ENCODE results near the gene ADSL. TPM values are rescaled to one million over a fixed set of nuclear protein-coding genes. Genes with fewer than 3 reads are reported as not detected.

ADSL gene
- total RNA-seq, 3 donors from 2014 or later (not counting 1 experiment from before 2014, with no cell fraction given), result 31.3 to 49.8 (median 41.2) TPM

- ATAC-seq (no peak), DNase-seq (no peak)
- Mint-ChIP-seq H3K9me3 (no peaks in the 10 kb centered on the region), H3K4me3 (no peak overlapping the region), H3K4me1 (peaks cover 35% of the 10 kb centered on the region in 2 donors), H3K36me3 (peaks cover 5% of the 10 kb centered on the region), H3K27me3 (ENCODE audit: low read depth in 2 of 2) (no peaks in the 10 kb centered on the region), H3K27ac (no peak overlapping the region)
- H3K36me3 ChIP-seq (ENCODE audit: control insufficient read depth, insufficient read depth, low read length), result no peaks in the 10 kb centered on the region
- no peaks in the 10 kb centered on the region for H3K9me3 ChIP-seq (ENCODE audit: control insufficient read depth, insufficient read depth, low read length)
- H3K4me1 ChIP-seq (ENCODE audit: control insufficient read depth, insufficient read depth, low read length), result peaks cover 16% of the 10 kb centered on the region
- H3K27ac ChIP-seq (ENCODE audit: low read length), result no peak overlapping the region
- no peak for TF ChIP-seq CTCF (IDR thresholded peaks at IDR 0.05)
- 10% methylated on average over 2 of the region's 3 CpGs for WGBS (ENCODE audit: insufficient coverage)
- H3K27me3 ChIP-seq (ENCODE audit: control insufficient read depth, insufficient read depth, low read length), result no peaks in the 10 kb centered on the region
- intact Hi-C loops (cut with micrococcal nuclease), result no loop called here
- H3K4me3 ChIP-seq (ENCODE audit: low read length), result no peak overlapping the region
These were observed 48.3 kb downstream of the ADSL start for GRCh38 chr22:40394607-40395006.

DNA sequence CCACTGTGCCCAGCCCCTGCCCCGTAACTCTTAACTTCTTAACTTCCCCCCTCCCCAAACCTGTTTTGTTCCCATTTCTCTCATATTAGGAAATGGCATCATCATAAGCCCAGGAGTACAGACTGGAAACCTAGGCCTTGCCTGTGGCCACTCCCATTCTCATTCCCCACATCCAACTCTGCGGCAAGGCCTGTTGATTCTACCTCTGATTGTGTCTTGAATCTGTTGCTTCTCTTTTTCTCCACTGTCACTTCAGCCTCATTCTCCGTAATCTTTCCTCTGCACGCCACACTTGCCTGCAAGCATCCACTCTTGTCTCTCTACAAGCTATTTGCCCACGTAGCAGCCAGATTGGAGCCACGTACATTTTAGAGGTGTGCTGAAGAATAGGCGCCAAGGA lies 49.3 kb downstream of the ADSL start:
- 85% methylated on average over 7 of the region's 7 CpGs for WGBS (ENCODE audit: insufficient coverage)
- Mint-ChIP-seq H3K9me3 (no peaks in the 10 kb centered on the region), H3K27ac (peak overlapping the region in 1 of 2 donors; percentile 2), H3K27me3 (ENCODE audit: low read depth in 2 of 2) (no peaks in the 10 kb centered on the region), H3K4me3 (no peak overlapping the region), H3K4me1 (peaks cover 40 to 45% of the 10 kb centered on the region in 2 donors), H3K36me3 (peaks cover 5% of the 10 kb centered on the region)
- no peak for TF ChIP-seq CTCF (IDR thresholded peaks at IDR 0.05)
- no peaks in the 10 kb centered on the region for H3K27me3 ChIP-seq (ENCODE audit: control insufficient read depth, insufficient read depth, low read length)
- no peak overlapping the region for H3K4me3 ChIP-seq (ENCODE audit: low read length)
- ATAC-seq (no peak), DNase-seq (no peak)
- peaks cover 26% of the 10 kb centered on the region for H3K4me1 ChIP-seq (ENCODE audit: control insufficient read depth, insufficient read depth, low read length)
- no peak overlapping the region for H3K27ac ChIP-seq (ENCODE audit: low read length)
- intact Hi-C loops (cut with micrococcal nuclease), result no loop called here
- no peaks in the 10 kb centered on the region for H3K9me3 ChIP-seq (ENCODE audit: control insufficient read depth, insufficient read depth, low read length)
- H3K36me3 ChIP-seq (ENCODE audit: control insufficient read depth, insufficient read depth, low read length), result no peaks in the 10 kb centered on the region

- Mint-ChIP-seq H3K4me1 (peaks cover 49 to 58% of the 10 kb centered on the region in 2 donors), H3K4me3 (no peak overlapping the region), H3K36me3 (peaks cover 5% of the 10 kb centered on the region), H3K27ac (no peak overlapping the region), H3K27me3 (ENCODE audit: low read depth in 2 of 2) (no peaks in the 10 kb centered on the region), H3K9me3 (no peaks in the 10 kb centered on the region)
- no peak for ATAC-seq
- 70% methylated on average over 2 of the region's 4 CpGs for WGBS (ENCODE audit: insufficient coverage)
- H3K27me3 ChIP-seq (ENCODE audit: control insufficient read depth, insufficient read depth, low read length), result no peaks in the 10 kb centered on the region
- peak overlapping the region; percentile 23 for H3K27ac ChIP-seq (ENCODE audit: low read length)
- H3K36me3 ChIP-seq (ENCODE audit: control insufficient read depth, insufficient read depth, low read length), result no peaks in the 10 kb centered on the region
- no peak for DNase-seq
- peaks cover 38% of the 10 kb centered on the region for H3K4me1 ChIP-seq (ENCODE audit: control insufficient read depth, insufficient read depth, low read length)
- no peak overlapping the region for H3K4me3 ChIP-seq (ENCODE audit: low read length)
- intact Hi-C loops (cut with micrococcal nuclease), result no loop called here
- TF ChIP-seq CTCF (IDR thresholded peaks at IDR 0.05), result no peak
- H3K9me3 ChIP-seq (ENCODE audit: control insufficient read depth, insufficient read depth, low read length), result no peaks in the 10 kb centered on the region
These were observed 50.6 kb downstream of the ADSL start for GRCh38 chr22:40396882-40397281.

DNA sequence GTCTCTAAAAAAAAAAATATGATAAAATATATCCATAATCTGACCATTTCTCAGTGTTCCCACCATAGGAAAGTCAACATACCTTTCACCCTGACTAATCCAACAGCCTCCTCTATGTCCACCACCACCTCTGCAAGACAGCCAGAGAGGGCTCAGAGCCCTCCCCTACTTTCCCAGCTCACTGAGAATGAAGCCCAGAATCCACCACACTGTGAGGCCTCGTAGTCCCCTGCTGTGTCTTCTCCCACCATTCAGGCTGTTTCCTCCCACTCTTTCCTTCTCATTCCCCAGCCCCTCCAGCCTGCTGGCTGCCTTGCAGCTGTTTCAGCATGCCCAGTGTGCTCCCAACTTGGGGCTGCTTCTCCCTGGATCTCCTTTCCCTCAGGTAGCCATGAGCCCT lies 51.1 kb downstream of the ADSL start:
- Histone ChIP-seq H3K4me3 (ENCODE audit: low read length) (no peak overlapping the region), H3K4me1 (ENCODE audit: control insufficient read depth, insufficient read depth, low read length) (peaks cover 44% of the 10 kb centered on the region), H3K27ac (ENCODE audit: low read length) (no peak overlapping the region), H3K36me3 (ENCODE audit: control insufficient read depth, insufficient read depth, low read length) (no peaks in the 10 kb centered on the region), H3K27me3 (ENCODE audit: control insufficient read depth, insufficient read depth, low read length) (no peaks in the 10 kb centered on the region), H3K9me3 (ENCODE audit: control insufficient read depth, insufficient read depth, low read length) (no peaks in the 10 kb centered on the region)
- no peak for ATAC-seq
- Mint-ChIP-seq H3K4me1 (peaks cover 49 to 59% of the 10 kb centered on the region in 2 donors), H3K27ac (peak overlapping the region in 1 of 2 donors; percentile 13), H3K27me3 (ENCODE audit: low read depth in 2 of 2) (no peaks in the 10 kb centered on the region), H3K4me3 (no peak overlapping the region), H3K9me3 (no peaks in the 10 kb centered on the region), H3K36me3 (peaks cover 5% of the 10 kb centered on the region)
- intact Hi-C loops (cut with micrococcal nuclease), result no loop called here
- DNase-seq, result no peak
- TF ChIP-seq CTCF (IDR thresholded peaks at IDR 0.05), result no peak
- 71% methylated on average over 1 of the region's 1 CpG for WGBS (ENCODE audit: insufficient coverage)
